BJ (cell line): ENCODE measurements around the gene LIPA. TPM values are rescaled to one million over a fixed set of nuclear protein-coding genes. Genes with fewer than 3 reads are reported as not detected.

ENCODE experiments used
- CTCF ChIA-PET: fragments of 350-600 bp; formaldehyde crosslinking; extraction: SDS; loops from one replicate; lab custom pipeline; 2021; ENCODE audit warnings: antibody characterized with exemption, inconsistent platforms; lab: Yijun Ruan, JAX
- POLR2A ChIA-PET: fragments of 300-600 bp; sonication (Branson Sonifier 250); formaldehyde crosslinking; extraction: SDS; loops from one replicate; lab custom pipeline; 2021; ENCODE audit warnings: antibody characterized with exemption; lab: Charles Lee
- DNase-seq: peaks from one replicate; pipeline ENCODE4 v3.0.0-alpha.2; 2011; ENCODE audit warnings: low read depth
- H3K27me3 ChIP-seq: 2 replicates; pipeline ENCODE4 v1.6.0; 2011; ENCODE audit warnings: low read length; ENCODE audit not compliant: control insufficient read depth, insufficient read depth
- H3K36me3 ChIP-seq: 2 replicates; pipeline ENCODE4 v1.5.1; 2011; ENCODE audit warnings: low read length; ENCODE audit not compliant: control insufficient read depth, insufficient read depth
- H3K4me3 ChIP-seq: 2 replicates; pipeline ENCODE4 v1.5.1; 2011; ENCODE audit warnings: low read depth, mild to moderate bottlenecking, control low read depth, low read length
- CTCF ChIP-seq: IDR thresholded peaks from 2 replicates; pipeline ENCODE4 v1.5.1; 2011; ENCODE audit warnings: low read depth, mild to moderate bottlenecking, control low read depth, inconsistent platforms, low read length, moderate library complexity; ENCODE audit not compliant: insufficient read depth
- polyA plus RNA-seq: library from polyadenylated mRNA; depleted of rRNA; stranded (reverse); fragments of >200 nt; gene quantifications from 2 replicates; pipeline ENCODE4 v1.2.3, GENCODE V29; 2011; rRNA removed

LIPA gene
- polyA plus RNA-seq, 1 experiment, result 80.3 TPM

- DNase-seq, result no peak
- POLR2A ChIA-PET, result no interaction called here
- CTCF ChIA-PET, result no interaction called here
- Histone ChIP-seq H3K36me3 (no peaks in the 10 kb centered on the region), H3K4me3 (no peak overlapping the region), H3K27me3 (0 out of 2 replicates have a peak, but pooled peaks cover 3% of the 10 kb centered on the region)
- TF ChIP-seq CTCF, result no peak
These were observed 85.7 kb downstream of the LIPA start for GRCh38 chr10:89165923-89166322.

- Histone ChIP-seq H3K4me3 (no peak overlapping the region), H3K36me3 (no peaks in the 10 kb centered on the region), H3K27me3 (0 out of 2 replicates have a peak, but pooled peaks cover 3% of the 10 kb centered on the region)
- TF ChIP-seq CTCF, result no peak
- ChIA-PET CTCF (interaction anchor here (1.1 to 1.7 kb wide), 2 partner anchors 9 to 134 kb away, joined by 5 read pairs; no protein-coding TSS in a partner anchor), POLR2A (no interaction called here)
- DNase-seq, result no peak
These were observed 86.7 kb downstream of the LIPA start for GRCh38 chr10:89164920-89165319.

GRCh38 chr10:89164080-89164479 lies 87.5 kb downstream of the LIPA start:
- no peaks in the 10 kb centered on the region for H3K36me3 ChIP-seq
- no peak for TF ChIP-seq CTCF
- H3K4me3 ChIP-seq, result no peak overlapping the region
- ChIA-PET POLR2A (no interaction called here), CTCF (interaction anchor here (0.9 to 1.7 kb wide), 3 partner anchors 8 to 133 kb away, joined by 3 to 5 read pairs (median 5); no protein-coding TSS in a partner anchor)
- no peak for DNase-seq
- H3K27me3 ChIP-seq, result 0 out of 2 replicates have a peak, but pooled peaks cover 2% of the 10 kb centered on the region

Other genes starting within 250 kb of the LIPA start
- gene CH25H, start 44.5 kb downstream of the LIPA start, polyA plus RNA-seq, result 0.53 and 0.86 TPM in 2 replicates
- 6.2 and 11.4 TPM in 2 replicates for gene IFIT2, start 50.3 kb upstream of the LIPA start, polyA plus RNA-seq
- gene IFIT3, start 76.2 kb upstream of the LIPA start, polyA plus RNA-seq, result 18.7 and 25.8 TPM in 2 replicates
- not detected in 2 replicates for gene IFIT1B, start 126.3 kb upstream of the LIPA start, polyA plus RNA-seq
- gene IFIT1, start 140.8 kb upstream of the LIPA start, polyA plus RNA-seq, result 25.1 and 44.9 TPM in 2 replicates
- gene IFIT5, start 162.8 kb upstream of the LIPA start, polyA plus RNA-seq, result 6.5 and 13.9 TPM in 2 replicates